GM12878 (cell line): ENCODE results near the gene GNAI2. TPM values are rescaled to one million over a fixed set of nuclear protein-coding genes. Genes with fewer than 3 reads are reported as not detected.

Experiments
- microRNA-seq: library from miRNA; unstranded; fragments of <30 nt; microRNA quantifications from one replicate; pipeline ENCODE4, GENCODE V29; 2018
- polyA plus RNA-seq, 11 experiments: library from polyadenylated mRNA; depleted of rRNA in 4 of 11; unstranded in 6 of 11; stranded (reverse) in 5 of 11; fragments of >200 nt; fragmentation: Nextera tagmentation in 4 of 11; fragmentation: Illumina TruSeq in 1 of 11; extraction: Ambion mirVana in 4 of 11; extraction: Trizol in 1 of 11; gene quantifications; 1 replicate in 1 of 11; 2 replicates in 10 of 11; pipeline versions ENCODE4 v1.2.1 to v1.2.3, GENCODE V29; 2011 to 2016; ENCODE audit warnings: inconsistent platforms in 2 of 11, missing spikeins in 2 of 11, low read depth in 1 of 11
- small RNA-seq: library from RNA; depleted of rRNA; stranded (forward); fragments of <200 nt; gene quantifications from one replicate; pipeline ENCODE3, GENCODE V24; 2014
- total RNA-seq, 4 experiments: library from RNA; depleted of rRNA in 3 of 4; stranded (reverse); fragments of >200 nt in 3 of 4; fragmentation: Illumina TruSeq in 1 of 4; extraction: Trizol in 1 of 4; gene quantifications; 2 replicates each; pipeline versions ENCODE4 v1.2.1 to v1.2.3, GENCODE V29; 2013 to 2021

GNAI2 gene
- total and polyA plus RNA-seq, 10 of the 15 experiments (the other 5 are each of a cell fraction or from before 2014, with no cell fraction given) = 5.0 to 346 (median 237) TPM

Small RNA genes within 50 kb of the gene (microRNA-seq; reads per million reads assigned to microRNA genes)
- gene MIR5787 = not detected

Small RNA genes within 50 kb of the gene (small RNA-seq; reads per million reads assigned to genes)
- gene MIR5787 = not detected

Other genes with a start within 250 kb of the GNAI2 start
Only the 7 nearest of the 17 such genes appear.
- gene GNAT1, start 44.6 kb upstream of the GNAI2 start, total RNA-seq (2014; rRNA removed) = not detected in 2 replicates
- not detected in 2 replicates for gene GNAT1, start 44.6 kb upstream of the GNAI2 start, total RNA-seq (2014; rRNA removed; fragmentation: Illumina TruSeq; extraction: Trizol)
- not detected in 2 replicates for gene GNAT1, start 44.6 kb upstream of the GNAI2 start, total RNA-seq (2021)
- not detected in 2 replicates for gene GNAT1, start 44.6 kb upstream of the GNAI2 start, polyA plus RNA-seq (2011; rRNA removed)
- not detected in 2 replicates for gene GNAT1, start 44.6 kb upstream of the GNAI2 start, polyA plus RNA-seq (2014; fragmentation: Illumina TruSeq; extraction: Trizol)
- gene GNAT1, start 44.6 kb upstream of the GNAI2 start, polyA plus RNA-seq (2014; fragmentation: Nextera tagmentation; extraction: Ambion mirVana) = not detected
- gene GNAT1, start 44.6 kb upstream of the GNAI2 start, polyA plus RNA-seq (2014; rRNA removed) = not detected in 2 replicates
- not detected for gene GNAT1, start 44.6 kb upstream of the GNAI2 start, polyA plus RNA-seq (2016; fragmentation: Nextera tagmentation; extraction: Ambion mirVana)
- gene SLC38A3, start 30.9 kb upstream of the GNAI2 start, total RNA-seq (2014; rRNA removed) = not detected in 2 replicates
- gene SLC38A3, start 30.9 kb upstream of the GNAI2 start, total RNA-seq (2014; rRNA removed; fragmentation: Illumina TruSeq; extraction: Trizol) = not detected in 2 replicates
- 0.13 TPM in 1 of 2 replicates, not detected in the other for gene SLC38A3, start 30.9 kb upstream of the GNAI2 start, total RNA-seq (2021)
- gene SLC38A3, start 30.9 kb upstream of the GNAI2 start, polyA plus RNA-seq (2011; rRNA removed) = 0.14 TPM in 1 of 2 replicates, not detected in the other
- gene SLC38A3, start 30.9 kb upstream of the GNAI2 start, polyA plus RNA-seq (2014; fragmentation: Illumina TruSeq; extraction: Trizol) = not detected in 2 replicates
- gene SLC38A3, start 30.9 kb upstream of the GNAI2 start, polyA plus RNA-seq (2014; fragmentation: Nextera tagmentation; extraction: Ambion mirVana) = not detected
- gene SLC38A3, start 30.9 kb upstream of the GNAI2 start, polyA plus RNA-seq (2014; rRNA removed) = not detected in 2 replicates
- gene SLC38A3, start 30.9 kb upstream of the GNAI2 start, polyA plus RNA-seq (2016; fragmentation: Nextera tagmentation; extraction: Ambion mirVana) = not detected
- 0.11 and 0.16 TPM in 2 replicates for gene SEMA3B, start 32.9 kb downstream of the GNAI2 start, total RNA-seq (2014; rRNA removed)
- gene SEMA3B, start 32.9 kb downstream of the GNAI2 start, total RNA-seq (2014; rRNA removed; fragmentation: Illumina TruSeq; extraction: Trizol) = 0.05 and 0.09 TPM in 2 replicates
- 0.59 and 0.74 TPM in 2 replicates for gene SEMA3B, start 32.9 kb downstream of the GNAI2 start, total RNA-seq (2021)
- gene SEMA3B, start 32.9 kb downstream of the GNAI2 start, polyA plus RNA-seq (2011; rRNA removed) = 0.33 and 0.48 TPM in 2 replicates
- gene SEMA3B, start 32.9 kb downstream of the GNAI2 start, polyA plus RNA-seq (2014; fragmentation: Illumina TruSeq; extraction: Trizol) = 0.06 TPM in 1 of 2 replicates, not detected in the other
- gene SEMA3B, start 32.9 kb downstream of the GNAI2 start, polyA plus RNA-seq (2014; fragmentation: Nextera tagmentation; extraction: Ambion mirVana) = not detected
- gene SEMA3B, start 32.9 kb downstream of the GNAI2 start, polyA plus RNA-seq (2014; rRNA removed) = 0.37 and 0.47 TPM in 2 replicates
- gene SEMA3B, start 32.9 kb downstream of the GNAI2 start, polyA plus RNA-seq (2016; fragmentation: Nextera tagmentation; extraction: Ambion mirVana) = under 1 TPM; 0.09 to 0.16 TPM
- gene LSMEM2, start 42.9 kb downstream of the GNAI2 start, total RNA-seq (2014; rRNA removed) = not detected in 2 replicates
- gene LSMEM2, start 42.9 kb downstream of the GNAI2 start, total RNA-seq (2014; rRNA removed; fragmentation: Illumina TruSeq; extraction: Trizol) = not detected in 2 replicates
- gene LSMEM2, start 42.9 kb downstream of the GNAI2 start, total RNA-seq (2021) = not detected in 2 replicates
- gene LSMEM2, start 42.9 kb downstream of the GNAI2 start, polyA plus RNA-seq (2011; rRNA removed) = not detected in 2 replicates
- gene LSMEM2, start 42.9 kb downstream of the GNAI2 start, polyA plus RNA-seq (2014; fragmentation: Illumina TruSeq; extraction: Trizol) = not detected in 2 replicates
- not detected for gene LSMEM2, start 42.9 kb downstream of the GNAI2 start, polyA plus RNA-seq (2014; fragmentation: Nextera tagmentation; extraction: Ambion mirVana)
- not detected in 2 replicates for gene LSMEM2, start 42.9 kb downstream of the GNAI2 start, polyA plus RNA-seq (2014; rRNA removed)
- under 1 TPM in 1 of 2 experiments, not detected in 1; 0.17 TPM for gene LSMEM2, start 42.9 kb downstream of the GNAI2 start, polyA plus RNA-seq (2016; fragmentation: Nextera tagmentation; extraction: Ambion mirVana)
- gene IFRD2, start 56.2 kb downstream of the GNAI2 start, total RNA-seq (2014; rRNA removed) = 81.7 and 100 TPM in 2 replicates
- 47.5 and 52.0 TPM in 2 replicates for gene IFRD2, start 56.2 kb downstream of the GNAI2 start, total RNA-seq (2014; rRNA removed; fragmentation: Illumina TruSeq; extraction: Trizol)
- gene IFRD2, start 56.2 kb downstream of the GNAI2 start, total RNA-seq (2021) = 96.6 and 103 TPM in 2 replicates
- 12.4 and 19.1 TPM in 2 replicates for gene IFRD2, start 56.2 kb downstream of the GNAI2 start, polyA plus RNA-seq (2011; rRNA removed)
- gene IFRD2, start 56.2 kb downstream of the GNAI2 start, polyA plus RNA-seq (2014; fragmentation: Illumina TruSeq; extraction: Trizol) = 19.1 and 44.1 TPM in 2 replicates
- gene IFRD2, start 56.2 kb downstream of the GNAI2 start, polyA plus RNA-seq (2014; fragmentation: Nextera tagmentation; extraction: Ambion mirVana) = 10 to 100 TPM; 33.7 to 82.8 TPM
- 77.8 and 87.5 TPM in 2 replicates for gene IFRD2, start 56.2 kb downstream of the GNAI2 start, polyA plus RNA-seq (2014; rRNA removed)
- gene IFRD2, start 56.2 kb downstream of the GNAI2 start, polyA plus RNA-seq (2016; fragmentation: Nextera tagmentation; extraction: Ambion mirVana) = 100 to 1,000 TPM; 144 to 153 TPM
- 3.6 and 4.0 TPM in 2 replicates for gene HYAL3, start 63.2 kb downstream of the GNAI2 start, total RNA-seq (2014; rRNA removed)
- gene HYAL3, start 63.2 kb downstream of the GNAI2 start, total RNA-seq (2014; rRNA removed; fragmentation: Illumina TruSeq; extraction: Trizol) = 2.0 and 2.4 TPM in 2 replicates
- gene HYAL3, start 63.2 kb downstream of the GNAI2 start, total RNA-seq (2021) = 2.8 and 3.9 TPM in 2 replicates
- 0.94 and 1.4 TPM in 2 replicates for gene HYAL3, start 63.2 kb downstream of the GNAI2 start, polyA plus RNA-seq (2011; rRNA removed)
- 0.49 and 1.8 TPM in 2 replicates for gene HYAL3, start 63.2 kb downstream of the GNAI2 start, polyA plus RNA-seq (2014; fragmentation: Illumina TruSeq; extraction: Trizol)
- gene HYAL3, start 63.2 kb downstream of the GNAI2 start, polyA plus RNA-seq (2014; fragmentation: Nextera tagmentation; extraction: Ambion mirVana) = under 1 TPM; 0.37 TPM
- gene HYAL3, start 63.2 kb downstream of the GNAI2 start, polyA plus RNA-seq (2014; rRNA removed) = 3.7 and 4.0 TPM in 2 replicates
- gene HYAL3, start 63.2 kb downstream of the GNAI2 start, polyA plus RNA-seq (2016; fragmentation: Nextera tagmentation; extraction: Ambion mirVana) = 1 to 10 TPM; 4.1 to 4.2 TPM
- gene NAA80, start 63.2 kb downstream of the GNAI2 start, total RNA-seq (2014; rRNA removed) = 8.5 and 9.2 TPM in 2 replicates
- 2.9 and 3.8 TPM in 2 replicates for gene NAA80, start 63.2 kb downstream of the GNAI2 start, total RNA-seq (2014; rRNA removed; fragmentation: Illumina TruSeq; extraction: Trizol)
- gene NAA80, start 63.2 kb downstream of the GNAI2 start, total RNA-seq (2021) = 9.0 and 9.1 TPM in 2 replicates
- gene NAA80, start 63.2 kb downstream of the GNAI2 start, polyA plus RNA-seq (2011; rRNA removed) = 2.4 and 5.1 TPM in 2 replicates
- 2.6 and 6.4 TPM in 2 replicates for gene NAA80, start 63.2 kb downstream of the GNAI2 start, polyA plus RNA-seq (2014; fragmentation: Illumina TruSeq; extraction: Trizol)
- under 1 TPM; 0.48 to 0.62 TPM for gene NAA80, start 63.2 kb downstream of the GNAI2 start, polyA plus RNA-seq (2014; fragmentation: Nextera tagmentation; extraction: Ambion mirVana)
- gene NAA80, start 63.2 kb downstream of the GNAI2 start, polyA plus RNA-seq (2014; rRNA removed) = 12.7 and 13.6 TPM in 2 replicates
- 1 to 10 TPM; 7.0 to 8.0 TPM for gene NAA80, start 63.2 kb downstream of the GNAI2 start, polyA plus RNA-seq (2016; fragmentation: Nextera tagmentation; extraction: Ambion mirVana)